ENCODE data around the gene PYGL. TPM values are rescaled to one million over a fixed set of nuclear protein-coding genes. Genes with fewer than 3 reads are reported as not detected.
"Not testable (repeated sequence)": the region's sequence is repeated elsewhere in the genome, so short reads cannot be mapped to it uniquely, and the experiment has no call there.

The PYGL gene
- polyA plus RNA-seq, 1 donor (not counting 4 experiments of a cell fraction or from before 2014, with no cell fraction given) = 331 TPM

- peaks cover 22% of the 10 kb centered on the region for H3K4me1 ChIP-seq (ENCODE audit: control insufficient read depth, extremely low read depth, insufficient read depth, low read length)
- no peak overlapping the region for H3K4me3 ChIP-seq (ENCODE audit: control insufficient read depth in 2 of 3, extremely low read depth in 1 of 3, insufficient read depth in 2 of 3, low read depth in 1 of 3, low read length in 3 of 3)
- dilution Hi-C loops (cut with MboI; ENCODE audit: extremely low pct_ligation_motif_present, low sequenced_read_pairs) = no loop called here
- H3K27me3 ChIP-seq (ENCODE audit: control insufficient read depth, extremely low read depth, insufficient read depth, low read length) = no peaks in the 10 kb centered on the region
- H3K9ac ChIP-seq (ENCODE audit: control insufficient read depth, extremely low read depth, insufficient read depth, low read length) = no peak overlapping the region
- H4K20me1 ChIP-seq (ENCODE audit: control insufficient read depth, extremely low read depth, insufficient read depth, low read length) = no peaks in the 10 kb centered on the region
- H3K9me3 ChIP-seq (ENCODE audit: control insufficient read depth, low read depth, low read length) = no peaks in the 10 kb centered on the region
- DNase-seq (ENCODE audit: low read depth, low spot score) = no peak
- H3K9me1 ChIP-seq (ENCODE audit: control insufficient read depth, extremely low read depth, insufficient read depth, low read length) = no peaks in the 10 kb centered on the region
- H2AFZ ChIP-seq (ENCODE audit: control insufficient read depth, low read length) = no peak overlapping the region
- TF ChIP-seq EZH2 (IDR thresholded peaks at IDR 0.05; ENCODE audit: low read length) (no peak), CTCF (optimal IDR thresholded peaks at IDR 0.05 in 1 of 3, IDR thresholded peaks at IDR 0.05 in 1 of 3, conservative IDR thresholded peaks at IDR 0.05 in 1 of 3; ENCODE audit: extremely low read depth in 1 of 3, insufficient read depth in 2 of 3, low read length in 3 of 3) (no peak)
- H3K4me2 ChIP-seq (ENCODE audit: control insufficient read depth, extremely low read depth, insufficient read depth, low read depth, low read length) = no peak overlapping the region
- H3K79me2 ChIP-seq (ENCODE audit: control insufficient read depth, insufficient read depth, low read length) = no peaks in the 10 kb centered on the region
- H3K27ac ChIP-seq (ENCODE audit: control insufficient read depth, insufficient read depth, low read length) = no peak overlapping the region
- FAIRE-seq = no peak
- no peaks in the 10 kb centered on the region for H3K36me3 ChIP-seq (ENCODE audit: control insufficient read depth in 2 of 2, extremely low read depth in 1 of 2, insufficient read depth in 2 of 2, low read length in 2 of 2)
Observed at GRCh38 chr14:50957296-50957695, 13.0 kb upstream of the PYGL start.

DNA sequence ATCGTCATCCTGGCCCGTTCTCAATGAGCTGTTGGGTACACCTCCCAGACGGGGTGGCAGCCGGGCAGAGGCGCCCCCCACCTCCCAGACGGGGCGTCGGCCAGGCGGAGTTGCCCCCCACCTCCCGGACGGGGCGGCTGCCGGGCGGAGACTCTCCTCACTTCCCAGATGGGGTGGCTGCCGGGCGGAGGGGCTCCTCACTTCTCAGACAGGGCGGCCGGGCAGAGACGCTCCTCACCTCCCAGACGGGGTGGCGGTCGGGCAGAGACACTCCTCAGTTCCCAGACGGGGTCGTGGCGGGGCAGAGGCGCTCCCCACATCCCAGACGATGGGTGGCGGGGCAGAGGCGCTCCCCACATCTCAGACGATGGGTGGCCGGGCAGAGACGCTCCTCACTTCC, 12.1 kb upstream of the PYGL start:
- H3K27ac ChIP-seq (ENCODE audit: control insufficient read depth, insufficient read depth, low read length); H3K36me3 ChIP-seq (ENCODE audit: control insufficient read depth in 2 of 2, extremely low read depth in 1 of 2, insufficient read depth in 2 of 2, low read length in 2 of 2); H3K79me2 ChIP-seq (ENCODE audit: control insufficient read depth, insufficient read depth, low read length); dilution Hi-C loops (cut with MboI; ENCODE audit: extremely low pct_ligation_motif_present, low sequenced_read_pairs); H3K9me1 ChIP-seq (ENCODE audit: control insufficient read depth, extremely low read depth, insufficient read depth, low read length); FAIRE-seq; DNase-seq (ENCODE audit: low read depth, low spot score); H3K4me2 ChIP-seq (ENCODE audit: control insufficient read depth, extremely low read depth, insufficient read depth, low read depth, low read length); H3K9me3 ChIP-seq (ENCODE audit: control insufficient read depth, low read depth, low read length); H2AFZ ChIP-seq (ENCODE audit: control insufficient read depth, low read length); H3K4me3 ChIP-seq (ENCODE audit: control insufficient read depth in 2 of 3, extremely low read depth in 1 of 3, insufficient read depth in 2 of 3, low read depth in 1 of 3, low read length in 3 of 3); H3K9ac ChIP-seq (ENCODE audit: control insufficient read depth, extremely low read depth, insufficient read depth, low read length); H3K27me3 ChIP-seq (ENCODE audit: control insufficient read depth, extremely low read depth, insufficient read depth, low read length); H4K20me1 ChIP-seq (ENCODE audit: control insufficient read depth, extremely low read depth, insufficient read depth, low read length): not testable (repeated sequence)
- peaks cover 14% of the 10 kb centered on the region for H3K4me1 ChIP-seq (ENCODE audit: control insufficient read depth, extremely low read depth, insufficient read depth, low read length)

DNA sequence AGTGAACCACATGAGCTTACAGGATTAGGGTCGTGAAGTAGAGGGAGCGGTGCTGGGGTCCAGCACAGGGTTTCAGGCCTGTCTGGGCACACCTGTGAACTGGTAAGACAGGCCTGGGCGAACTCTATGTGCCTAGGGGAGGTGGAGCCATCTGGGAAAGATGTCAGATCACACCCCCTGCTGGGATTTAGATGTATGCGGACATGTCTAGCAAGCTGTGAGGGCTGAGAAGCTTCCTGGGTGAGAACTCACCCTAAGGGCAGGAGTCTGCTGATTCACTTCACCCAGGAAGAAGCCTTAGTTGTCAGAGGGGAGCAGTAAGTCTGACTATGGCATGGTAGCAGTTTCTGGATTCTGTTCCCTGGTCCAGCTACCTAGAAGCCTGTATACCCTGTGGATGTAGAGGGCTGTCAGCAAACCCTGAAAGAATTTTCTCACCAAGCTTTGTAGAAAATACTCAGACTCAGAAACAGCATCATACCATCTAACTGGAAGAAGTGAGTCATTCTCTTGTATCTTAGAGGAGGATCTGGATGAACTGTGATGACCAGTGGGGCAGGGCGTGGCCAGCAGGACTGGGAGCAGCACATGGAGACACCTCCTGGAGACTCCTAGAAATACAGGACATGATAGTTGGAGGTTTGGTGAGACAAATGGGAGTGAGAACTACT, 11.2 kb upstream of the PYGL start:
- Histone ChIP-seq H4K20me1 (ENCODE audit: control insufficient read depth, extremely low read depth, insufficient read depth, low read length) (no peaks in the 10 kb centered on the region), H2AFZ (ENCODE audit: control insufficient read depth, low read length) (peak overlapping the region; percentile 70), H3K27me3 (ENCODE audit: control insufficient read depth, extremely low read depth, insufficient read depth, low read length) (no peaks in the 10 kb centered on the region), H3K4me1 (ENCODE audit: control insufficient read depth, extremely low read depth, insufficient read depth, low read length) (peaks cover 14% of the 10 kb centered on the region), H3K9me3 (ENCODE audit: control insufficient read depth, low read depth, low read length) (no peaks in the 10 kb centered on the region), H3K9me1 (ENCODE audit: control insufficient read depth, extremely low read depth, insufficient read depth, low read length) (no peaks in the 10 kb centered on the region), H3K36me3 (ENCODE audit: control insufficient read depth in 2 of 2, extremely low read depth in 1 of 2, insufficient read depth in 2 of 2, low read length in 2 of 2) (no peaks in the 10 kb centered on the region), H3K4me2 (ENCODE audit: control insufficient read depth, extremely low read depth, insufficient read depth, low read depth, low read length) (peak overlapping the region; percentile 78), H3K27ac (ENCODE audit: control insufficient read depth, insufficient read depth, low read length) (peak overlapping the region; percentile 93), H3K79me2 (ENCODE audit: control insufficient read depth, insufficient read depth, low read length) (no peaks in the 10 kb centered on the region), H3K9ac (ENCODE audit: control insufficient read depth, extremely low read depth, insufficient read depth, low read length) (peak overlapping the region; percentile 62), H3K4me3 (ENCODE audit: control insufficient read depth in 2 of 3, extremely low read depth in 1 of 3, insufficient read depth in 2 of 3, low read depth in 1 of 3, low read length in 3 of 3) (peak overlapping the region in 2 of 3 experiments; percentile 22 to 55)
- dilution Hi-C loops (cut with MboI; ENCODE audit: extremely low pct_ligation_motif_present, low sequenced_read_pairs) = no loop called here
- DNase-seq (ENCODE audit: low read depth, low spot score) = peak; percentile 96
- TF ChIP-seq EZH2 (IDR thresholded peaks at IDR 0.05; ENCODE audit: low read length) (no peak), CTCF (optimal IDR thresholded peaks at IDR 0.05 in 1 of 3, IDR thresholded peaks at IDR 0.05 in 1 of 3, conservative IDR thresholded peaks at IDR 0.05 in 1 of 3; ENCODE audit: extremely low read depth in 1 of 3, insufficient read depth in 2 of 3, low read length in 3 of 3) (peak; percentile 66 to 78 (median 77))
- peak; percentile 94 for FAIRE-seq
